Hepatocyte (in vitro differentiated cells): Measurements from ENCODE around the gene MCF2L.

Source experiments
- CTCF ChIP-seq: fragments of 200-600 bp; sonication (generic); IDR thresholded peaks from 2 replicates; pipeline ENCODE4 v1.5.1; 2016; ENCODE audit warnings: antibody characterized with exemption, mild to moderate bottlenecking; ENCODE audit not compliant: poor library complexity
- EZH2 ChIP-seq: fragments of 200-600 bp; sonication (generic); IDR thresholded peaks from 2 replicates; pipeline ENCODE4 v1.6.1; 2016; ENCODE audit warnings: antibody characterized with exemption, mild to moderate bottlenecking, borderline replicate concordance
- EZH2phosphoT487 ChIP-seq: fragments of 200-600 bp; sonication (generic); IDR thresholded peaks from one replicate; pipeline ENCODE4 v1.6.1; 2018; ENCODE audit warnings: antibody characterized with exemption, mild to moderate bottlenecking, low read depth, moderate library complexity; ENCODE audit not compliant: unreplicated experiment, severe bottlenecking

GRCh38 chr13:112984501-112984900 is 15.5 kb downstream of the MCF2L start:
- no peak for TF ChIP-seq CTCF
- no peak for TF ChIP-seq EZH2phosphoT487
- TF ChIP-seq EZH2, result no peak
